H1 (cell line): ENCODE results near the gene RNF141. TPM values are rescaled to one million over a fixed set of nuclear protein-coding genes. Genes with fewer than 3 reads are reported as not detected.

Experiments used
- ATF3 ChIP-seq: IDR thresholded peaks from 2 replicates; pipeline ENCODE4 v1.6.1; 2011; ENCODE audit warnings: low read depth, mild to moderate bottlenecking, low read length; ENCODE audit not compliant: insufficient read depth
- NANOG ChIP-seq: IDR thresholded peaks from 2 replicates; pipeline ENCODE4 v1.6.1; 2011; ENCODE audit warnings: low read length, low read depth, mild to moderate bottlenecking, inconsistent platforms; ENCODE audit not compliant: insufficient read depth, poor library complexity, severe bottlenecking
- TCF12 ChIP-seq: IDR thresholded peaks from 2 replicates; pipeline ENCODE4 v1.6.1; 2011; ENCODE audit warnings: low read depth, mild to moderate bottlenecking, low read length
- polyA plus RNA-seq, 7 experiments: library from polyadenylated mRNA; depleted of rRNA in 3 of 7; stranded (reverse) in 5 of 7; unstranded in 2 of 7; fragments of >200 nt in 5 of 7; fragments of 200-250 nt in 2 of 7; gene quantifications; 1 replicate in 5 of 7; 2 replicates in 1 of 7; 4 replicates in 1 of 7; pipeline versions ENCODE4 v1.2.1 to v1.2.3, GENCODE V29; 2011 to 2013; ENCODE audit warnings: missing spikeins in 2 of 7, mixed read lengths in 2 of 7
- total RNA-seq: library from RNA; stranded (reverse); fragmentation: NEBNext Ultra II Directional; extraction: Animal tissue kit (Norgen Biotek cat#: 25700); gene quantifications from 2 replicates; pipeline ENCODE4 v1.2.1, GENCODE V29; 2021

RNF141 gene
- total and polyA plus RNA-seq, 2 of the 8 experiments (the other 6 are each of a cell fraction or from before 2014, with no cell fraction given) = 8.5 to 22.8 TPM

- TF ChIP-seq TCF12 = no peak
- TF ChIP-seq NANOG = no peak
- TF ChIP-seq ATF3 = no peak
Observed at GRCh38 chr11:10551290-10551592, 10.3 kb upstream of the RNF141 start (continued).
